T-helper 2 cell treated with Interferon-gamma antibody and Interleukin-4, amounts not matched to agents 100 ng/mL and 5 ng/mL, for 36 hours (primary cell): ENCODE measurements around the gene KIAA0408. TPM values are rescaled to one million over a fixed set of nuclear protein-coding genes. Genes with fewer than 3 reads are reported as not detected.
"Not testable (repeated sequence)": the region's sequence is repeated elsewhere in the genome, so short reads cannot be mapped to it uniquely, and the experiment has no call there.

Experiments
- intact Hi-C: fragments of 100-400 bp; cut with micrococcal nuclease; formaldehyde crosslinking; loops from one replicate; pipeline ENCODE4 v1.15.1; 2023
- total RNA-seq: library from RNA; stranded (reverse); gene quantifications from 2 replicates; pipeline ENCODE4 v1.2.3, GENCODE V29; 2022

The KIAA0408 gene
- total RNA-seq, 1 donor from 2014 or later, result 11.2 TPM

DNA sequence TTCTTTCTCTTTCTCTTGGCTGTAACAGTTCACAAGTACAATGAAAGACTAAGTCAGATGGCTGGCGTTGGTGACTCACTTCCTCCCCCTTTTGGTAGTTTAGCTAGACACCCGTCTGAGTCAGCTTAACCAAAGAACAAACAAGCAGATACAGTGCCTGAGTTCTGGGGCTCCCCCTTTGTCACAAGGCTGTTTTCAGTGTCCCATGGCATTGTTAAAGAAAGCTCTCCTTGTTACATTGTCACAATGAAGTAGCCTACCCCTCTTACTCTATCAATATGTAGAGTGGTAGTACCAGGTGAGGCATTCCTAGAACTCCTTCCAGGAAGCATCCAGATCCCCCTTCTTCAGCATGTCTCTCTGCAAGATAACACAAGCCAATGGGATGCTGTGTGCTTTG is 38.6 kb downstream of the KIAA0408 start:
- intact Hi-C loops, result loop anchor here (1.0 to 5.0 kb wide), 8 partner anchors 16 to 233 kb away; partner anchors contain the start of genes ECHDC1 and RNF146

DNA sequence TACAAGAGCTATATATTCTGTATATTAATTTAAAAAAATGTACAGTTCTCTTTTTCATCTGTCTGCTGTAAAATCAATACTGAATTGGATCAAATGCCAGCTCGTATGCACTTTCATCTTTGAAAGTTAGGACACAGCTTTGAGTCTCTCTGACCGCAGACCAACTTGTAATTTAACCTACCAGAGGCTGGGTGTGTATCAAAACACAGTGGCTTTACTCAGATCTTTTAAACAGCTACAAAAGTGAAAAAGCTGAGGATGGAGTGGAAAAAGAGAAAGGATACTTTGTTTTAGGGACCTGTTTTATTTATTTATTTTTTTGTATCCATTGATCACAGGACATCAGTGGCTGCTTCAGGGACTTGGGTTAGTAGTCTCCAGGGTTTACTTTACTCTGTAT is 44.1 kb downstream of the KIAA0408 start:
- intact Hi-C loops, result no loop called here

DNA sequence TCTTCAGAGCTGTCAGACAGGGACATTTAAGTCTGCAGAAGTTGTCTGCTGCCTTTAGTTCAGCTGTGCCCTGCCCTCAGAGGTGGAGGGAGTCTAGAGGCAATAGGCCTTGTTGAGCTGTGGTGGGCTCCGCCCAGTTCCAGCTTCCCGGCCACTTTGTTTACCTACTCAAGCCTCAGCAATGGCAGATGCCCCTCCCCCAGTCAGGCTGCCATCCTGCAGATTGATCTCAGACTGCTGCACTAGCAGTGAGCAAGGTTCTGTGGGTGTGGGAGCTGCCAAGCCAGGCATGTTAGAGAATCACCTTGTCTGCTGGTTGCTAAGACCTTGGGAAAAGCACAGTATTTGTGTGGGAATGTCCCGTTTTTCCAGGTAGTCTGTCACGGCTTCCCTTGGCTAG is 46.1 kb downstream of the KIAA0408 start:
- intact Hi-C loops, result not testable (repeated sequence)

DNA sequence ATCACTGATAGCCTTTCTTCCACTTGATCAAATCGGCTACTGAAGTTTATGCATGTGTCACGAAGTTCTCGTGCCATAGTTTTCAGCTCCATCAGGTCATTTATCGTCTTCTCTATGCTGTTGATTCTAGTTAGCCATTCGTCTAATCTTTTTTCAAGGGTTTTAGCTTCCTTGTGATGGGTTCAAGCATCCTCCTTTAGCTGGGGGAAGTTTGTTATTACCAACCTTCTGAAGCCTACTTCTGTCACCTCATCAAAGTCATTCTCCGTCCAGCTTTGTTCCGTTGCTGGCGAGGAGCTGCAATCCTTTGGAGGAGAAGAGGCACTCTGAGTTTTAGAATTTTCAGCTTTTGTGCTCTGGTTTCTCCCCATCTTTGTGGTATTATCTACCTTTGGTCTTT is 47.2 kb downstream of the KIAA0408 start:
- intact Hi-C loops, result not testable (repeated sequence)

Other genes with a start within 250 kb of the KIAA0408 start
- 13.8 and 16.9 TPM in 2 replicates for gene RNF146, start 192.5 kb downstream of the KIAA0408 start, total RNA-seq
- 46.5 and 51.2 TPM in 2 replicates for gene ECHDC1, start 115.8 kb downstream of the KIAA0408 start, total RNA-seq
- not detected in 2 replicates for gene C6orf58, start 117.8 kb upstream of the KIAA0408 start, total RNA-seq